ENCODE measurements around the gene STX18. TPM values are rescaled to one million over a fixed set of nuclear protein-coding genes. Genes with fewer than 3 reads are reported as not detected.
A peak's percentile ranks its signal among the peaks of the same experiment; 100 is the strongest.

Gene STX18
- total RNA-seq, 1 donor from 2014 or later: 33.9 TPM

DNA sequence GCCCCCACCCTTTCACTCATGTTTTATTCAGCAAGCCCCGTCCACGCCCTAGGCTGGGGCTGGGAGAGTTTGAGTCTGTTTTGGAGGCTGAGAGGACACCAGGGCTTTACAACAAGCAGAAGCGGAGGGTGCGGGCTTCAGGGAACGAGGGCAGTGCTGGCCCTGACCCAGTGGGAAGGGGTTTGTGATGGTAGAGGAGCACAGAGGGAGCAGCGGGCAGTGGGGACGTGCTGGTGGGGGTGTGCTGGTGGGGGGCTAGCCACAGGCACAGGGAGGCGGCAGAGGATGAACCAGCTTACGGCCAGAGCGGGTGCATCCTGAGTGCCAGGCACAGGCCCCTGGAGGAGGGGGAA, 128.5 kb downstream of the STX18 start:
- H3K4me1 ChIP-seq: no peaks in the 10 kb centered on the region
- H2AFZ ChIP-seq (replicated peaks): no peak overlapping the region
- H3K9ac ChIP-seq: no peak overlapping the region
- Mint-ChIP-seq H3K27ac (peak overlapping the region; percentile 54), H3K4me3 (no peak overlapping the region), H3K36me3 (peaks cover 9% of the 10 kb centered on the region), H3K27me3 (ENCODE audit: insufficient read depth, low read depth) (peaks cover 4% of the 10 kb centered on the region), H3K9me3 (no peaks in the 10 kb centered on the region), H3K4me1 (peaks cover 5% of the 10 kb centered on the region)
- H3K79me2 ChIP-seq (ENCODE audit: low read depth): no peaks in the 10 kb centered on the region
- H3K4me3 ChIP-seq: no peak overlapping the region
- no peak for TF ChIP-seq EZH2phosphoT487 (IDR thresholded peaks at IDR 0.05)
- TF ChIP-seq, protein P1, sequence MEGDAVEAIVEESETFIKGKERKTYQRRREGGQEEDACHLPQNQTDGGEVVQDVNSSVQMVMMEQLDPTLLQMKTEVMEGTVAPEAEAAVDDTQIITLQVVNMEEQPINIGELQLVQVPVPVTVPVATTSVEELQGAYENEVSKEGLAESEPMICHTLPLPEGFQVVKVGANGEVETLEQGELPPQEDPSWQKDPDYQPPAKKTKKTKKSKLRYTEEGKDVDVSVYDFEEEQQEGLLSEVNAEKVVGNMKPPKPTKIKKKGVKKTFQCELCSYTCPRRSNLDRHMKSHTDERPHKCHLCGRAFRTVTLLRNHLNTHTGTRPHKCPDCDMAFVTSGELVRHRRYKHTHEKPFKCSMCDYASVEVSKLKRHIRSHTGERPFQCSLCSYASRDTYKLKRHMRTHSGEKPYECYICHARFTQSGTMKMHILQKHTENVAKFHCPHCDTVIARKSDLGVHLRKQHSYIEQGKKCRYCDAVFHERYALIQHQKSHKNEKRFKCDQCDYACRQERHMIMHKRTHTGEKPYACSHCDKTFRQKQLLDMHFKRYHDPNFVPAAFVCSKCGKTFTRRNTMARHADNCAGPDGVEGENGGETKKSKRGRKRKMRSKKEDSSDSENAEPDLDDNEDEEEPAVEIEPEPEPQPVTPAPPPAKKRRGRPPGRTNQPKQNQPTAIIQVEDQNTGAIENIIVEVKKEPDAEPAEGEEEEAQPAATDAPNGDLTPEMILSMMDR (IDR thresholded peaks at IDR 0.05): no peak
- no peak for TF ChIP-seq EZH2 (IDR thresholded peaks at IDR 0.05)
- no peaks in the 10 kb centered on the region for H3K36me3 ChIP-seq
- H4K20me1 ChIP-seq (ENCODE audit: low read depth): no peaks in the 10 kb centered on the region
- no peak overlapping the region for H3K4me2 ChIP-seq
- H3F3A ChIP-seq (ENCODE audit: low read depth): no peaks in the 10 kb centered on the region
- no peaks in the 10 kb centered on the region for H3K27me3 ChIP-seq
- H3K27ac ChIP-seq: no peak overlapping the region
- H3K9me3 ChIP-seq (ENCODE audit: low read depth): no peaks in the 10 kb centered on the region
- DNase-seq (ENCODE audit: low spot score): no peak

DNA sequence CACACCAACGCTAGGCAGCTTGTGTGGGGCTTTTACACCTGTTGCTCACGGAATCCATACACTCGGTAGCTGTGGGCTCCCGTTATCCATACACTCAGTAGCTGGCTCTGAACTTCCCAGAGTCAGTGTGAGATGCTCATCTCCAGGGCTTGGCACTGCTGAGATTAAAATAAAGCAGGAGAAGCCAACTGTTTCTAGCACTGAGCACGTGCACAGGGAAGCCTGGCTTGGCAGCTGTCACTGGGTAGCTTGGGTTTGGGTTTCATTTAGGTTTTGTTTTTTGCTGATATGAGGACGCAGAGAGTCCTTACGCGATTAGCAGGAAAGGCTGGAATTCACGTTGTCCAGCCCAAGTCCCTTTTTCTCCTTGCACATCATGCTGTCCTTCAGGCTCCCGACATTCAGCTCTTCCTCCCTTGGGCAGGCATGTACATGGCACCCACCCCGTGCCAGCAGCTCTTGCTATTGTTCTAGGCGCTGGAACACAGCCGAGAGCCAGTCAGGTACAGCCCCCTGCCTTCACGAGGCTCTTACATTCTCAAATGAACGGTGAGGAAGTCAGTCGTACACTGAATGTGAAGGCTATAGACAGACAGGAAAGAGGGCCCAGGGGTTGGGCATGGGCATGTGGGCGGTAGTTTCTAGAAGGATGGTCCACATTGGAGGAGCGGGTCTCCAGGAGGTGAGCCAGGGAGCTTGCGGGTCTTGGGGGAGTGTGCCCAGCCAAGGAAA, 129.0 kb downstream of the STX18 start:
- H3K27ac ChIP-seq: no peak overlapping the region
- H3K27me3 ChIP-seq: no peaks in the 10 kb centered on the region
- no peaks in the 10 kb centered on the region for H3K36me3 ChIP-seq
- H3K4me2 ChIP-seq: no peak overlapping the region
- Mint-ChIP-seq H3K4me1 (peaks cover 7% of the 10 kb centered on the region), H3K36me3 (peaks cover 5% of the 10 kb centered on the region), H3K27ac (peak overlapping the region; percentile 54), H3K9me3 (no peaks in the 10 kb centered on the region), H3K27me3 (ENCODE audit: insufficient read depth, low read depth) (peaks cover 4% of the 10 kb centered on the region), H3K4me3 (no peak overlapping the region)
- H3K79me2 ChIP-seq (ENCODE audit: low read depth): no peaks in the 10 kb centered on the region
- no peak for DNase-seq (ENCODE audit: low spot score)
- no peaks in the 10 kb centered on the region for H3F3A ChIP-seq (ENCODE audit: low read depth)
- no peaks in the 10 kb centered on the region for H3K9me3 ChIP-seq (ENCODE audit: low read depth)
- H3K9ac ChIP-seq: no peak overlapping the region
- TF ChIP-seq EZH2 (IDR thresholded peaks at IDR 0.05): no peak
- TF ChIP-seq EZH2phosphoT487 (IDR thresholded peaks at IDR 0.05): no peak
- TF ChIP-seq, protein P1 (IDR thresholded peaks at IDR 0.05): no peak
- no peak overlapping the region for H3K4me3 ChIP-seq
- no peaks in the 10 kb centered on the region for H3K4me1 ChIP-seq
- H4K20me1 ChIP-seq (ENCODE audit: low read depth): no peaks in the 10 kb centered on the region
- no peak overlapping the region for H2AFZ ChIP-seq (replicated peaks)

DNA sequence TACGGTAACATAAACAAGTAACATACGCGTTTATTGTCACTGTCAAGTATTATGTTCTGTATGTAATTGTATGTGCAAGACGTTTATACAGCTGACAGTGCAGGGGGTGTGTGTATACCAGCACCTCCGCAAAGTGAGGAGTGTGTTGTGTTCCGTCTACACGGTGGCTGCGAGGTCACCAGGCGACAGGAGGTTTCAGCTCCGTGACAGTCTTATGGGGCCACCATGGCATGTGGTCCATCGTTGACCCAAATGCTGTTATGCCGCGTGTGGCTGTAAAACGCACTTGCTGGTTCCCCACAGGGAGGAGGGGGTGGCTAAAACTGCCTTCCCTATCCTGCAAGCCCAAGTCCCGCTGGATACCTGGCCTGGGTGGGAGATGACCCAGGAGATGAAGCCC, 129.9 kb downstream of the STX18 start:
- Mint-ChIP-seq H3K36me3 (peaks cover 5% of the 10 kb centered on the region), H3K27ac (no peak overlapping the region), H3K4me1 (peaks cover 14% of the 10 kb centered on the region), H3K9me3 (no peaks in the 10 kb centered on the region), H3K27me3 (ENCODE audit: insufficient read depth, low read depth) (peaks cover 5% of the 10 kb centered on the region), H3K4me3 (no peak overlapping the region)
- Histone ChIP-seq H3K4me1 (peaks cover 3% of the 10 kb centered on the region), H3F3A (ENCODE audit: low read depth) (no peaks in the 10 kb centered on the region), H3K4me2 (no peak overlapping the region), H3K4me3 (no peak overlapping the region), H4K20me1 (ENCODE audit: low read depth) (no peaks in the 10 kb centered on the region), H3K27me3 (no peaks in the 10 kb centered on the region), H3K9me3 (ENCODE audit: low read depth) (no peaks in the 10 kb centered on the region), H3K79me2 (ENCODE audit: low read depth) (no peaks in the 10 kb centered on the region), H3K27ac (no peak overlapping the region), H3K36me3 (no peaks in the 10 kb centered on the region), H3K9ac (no peak overlapping the region), H2AFZ (replicated peaks) (no peak overlapping the region)
- DNase-seq (ENCODE audit: low spot score): no peak
- no peak for TF ChIP-seq EZH2phosphoT487 (IDR thresholded peaks at IDR 0.05)
- TF ChIP-seq, protein P1 (IDR thresholded peaks at IDR 0.05): no peak
- no peak for TF ChIP-seq EZH2 (IDR thresholded peaks at IDR 0.05)

All from neural progenitor cell (in vitro differentiated cells).